G401 (cell line): ENCODE measurements around the gene DENND6B. TPM values are rescaled to one million over a fixed set of nuclear protein-coding genes. Genes with fewer than 3 reads are reported as not detected.
A peak's percentile ranks its signal among the peaks of the same experiment; 100 is the strongest.

ENCODE experiments used
- DNase-seq: peaks from one replicate; pipeline ENCODE4 v3.0.0-alpha.2; 2015; ENCODE audit warnings: low spot score
- in situ Hi-C: cut with HindIII; loops from 2 replicates; pipeline ENCODE4 v1.10.0; 2016; ENCODE audit warnings: low sequenced_read_pairs, mixed read lengths
- total RNA-seq: library from RNA; depleted of rRNA; stranded (reverse); fragments of >200 nt; shearing (Covaris generic); gene quantifications from 2 replicates; pipeline ENCODE4 v1.2.3, GENCODE V29; 2014; rRNA removed

Gene DENND6B
- total RNA-seq, 1 experiment from 2014 or later: 1.0 TPM

- in situ Hi-C loops: no loop called here
- DNase-seq: no peak
Measured at GRCh38 chr22:50266994-50267393, 59.8 kb downstream of the DENND6B start.

GRCh38 chr22:50264946-50265669 is 61.7 kb downstream of the DENND6B start:
- no peak for DNase-seq
- in situ Hi-C loops: no loop called here

- no peak for DNase-seq
- in situ Hi-C loops: no loop called here
Measured at GRCh38 chr22:50264104-50264745, 62.6 kb downstream of the DENND6B start.

GRCh38 chr22:50262973-50263617 is 63.7 kb downstream of the DENND6B start:
- in situ Hi-C loops: no loop called here
- DNase-seq: no peak

- DNase-seq: no peak
- in situ Hi-C loops: no loop called here
Measured at GRCh38 chr22:50262460-50262911, 64.3 kb downstream of the DENND6B start.

GRCh38 chr22:50261615-50262459 is 65.0 kb downstream of the DENND6B start, which contains the start of gene MAPK12:
MAPK12 (minus strand) TSS chr22:50261683; CDS start chr22:50261509, 174 bp downstream.
- DNase-seq: no peak
- in situ Hi-C loops: no loop called here

GRCh38 chr22:50260801-50261614 is 65.8 kb downstream of the DENND6B start:
- DNase-seq: peak; percentile 69
- in situ Hi-C loops: no loop called here

GRCh38 chr22:50260434-50260800 is 66.4 kb downstream of the DENND6B start:
- DNase-seq: no peak
- in situ Hi-C loops: no loop called here

- in situ Hi-C loops: no loop called here
- DNase-seq: no peak
Measured at GRCh38 chr22:50259302-50259701, 67.5 kb downstream of the DENND6B start.

Other genes with a start within 250 kb of the DENND6B start
- not detected in 2 replicates for gene MLC1, start 241.6 kb downstream of the DENND6B start, total RNA-seq
- not detected in 2 replicates for gene MOV10L1, start 237.0 kb downstream of the DENND6B start, total RNA-seq
- gene PANX2, start 156.3 kb downstream of the DENND6B start, total RNA-seq: 0.62 and 1.4 TPM in 2 replicates
- 73.9 and 83.5 TPM in 2 replicates for gene TRABD, start 141.1 kb downstream of the DENND6B start, total RNA-seq
- 25.5 and 40.7 TPM in 2 replicates for gene SELENOO, start 126.0 kb downstream of the DENND6B start, total RNA-seq
- 15.1 and 17.0 TPM in 2 replicates for gene TUBGCP6, start 82.0 kb downstream of the DENND6B start, total RNA-seq
- 6.1 and 28.5 TPM in 2 replicates for gene HDAC10, start 75.7 kb downstream of the DENND6B start, total RNA-seq
- gene MAPK12, start 65.3 kb downstream of the DENND6B start, total RNA-seq: 155 and 158 TPM in 2 replicates
- gene MAPK11, start 56.6 kb downstream of the DENND6B start, total RNA-seq: 21.3 and 21.5 TPM in 2 replicates
- gene PLXNB2, start 19.4 kb downstream of the DENND6B start, total RNA-seq: 93.4 and 100 TPM in 2 replicates
- gene PPP6R2, start 16.3 kb upstream of the DENND6B start, total RNA-seq: 76.9 and 77.8 TPM in 2 replicates
- 61.5 and 86.1 TPM in 2 replicates for gene SBF1, start 148.0 kb upstream of the DENND6B start, total RNA-seq
- gene ADM2, start 154.5 kb upstream of the DENND6B start, total RNA-seq: not detected in 2 replicates
- 1.9 TPM in 1 of 2 replicates, not detected in the other for gene MIOX, start 159.8 kb upstream of the DENND6B start, total RNA-seq
- gene LMF2, start 180.7 kb upstream of the DENND6B start, total RNA-seq: 40.6 and 45.7 TPM in 2 replicates
- 80.3 and 81.2 TPM in 2 replicates for gene NCAPH2, start 181.2 kb upstream of the DENND6B start, total RNA-seq
- gene SCO2, start 198.6 kb upstream of the DENND6B start, total RNA-seq: 4.9 and 6.8 TPM in 2 replicates
- gene TYMP, start 203.0 kb upstream of the DENND6B start, total RNA-seq: 3.1 and 4.4 TPM in 2 replicates
- not detected in 2 replicates for gene KLHDC7B, start 218.9 kb upstream of the DENND6B start, total RNA-seq
- gene SYCE3, start 235.9 kb upstream of the DENND6B start, total RNA-seq: not detected in 2 replicates